HCT116 (cell line): ENCODE results near the gene FOSB. TPM values are rescaled to one million over a fixed set of nuclear protein-coding genes. Genes with fewer than 3 reads are reported as not detected.
A peak's percentile ranks its signal among the peaks of the same experiment; 100 is the strongest.

Source experiments
- ATAC-seq: fragments of 200-7000 bp; cut with Tn5 transposase; 2 replicates; pipeline ENCODE4 v1.9.1; 2020; ENCODE audit warnings: mild to moderate bottlenecking, moderate library complexity
- BruUV-seq: library from RNA; stranded (reverse); fragments of 400-500 nt; replicated peaks from 2 replicates; lab custom pipeline; 2021; lab: Mats Ljungman, UMichigan
- CTCF ChIA-PET: fragments of 300-600 bp; sonication (Branson Sonifier 250); formaldehyde crosslinking; loops from one replicate; lab custom pipeline; 2021; ENCODE audit warnings: antibody characterized with exemption; lab: Charles Lee
- POLR2A ChIA-PET: fragments of 300-600, 350-600 bp; sonication (Branson Sonifier 250); formaldehyde crosslinking; loops from one replicate; lab custom pipeline; 2021; ENCODE audit warnings: antibody characterized with exemption; lab: Charles Lee
- RAD21 ChIA-PET, 2 experiments: fragments of 300-600 bp; sonication (Branson Sonifier 250); formaldehyde crosslinking; loops; one replicate each; lab custom pipeline; 2023; ENCODE audit warnings: low total read pairs in 2 of 2; ENCODE audit not compliant: uncharacterized antibody in 2 of 2, unreplicated experiment in 2 of 2, low non-redundant PET in 1 of 2; lab: Charles Lee
- DNase-seq: peaks from one replicate; pipeline ENCODE4 v3.0.0-alpha.2; 2010; ENCODE audit warnings: low read depth, low spot score
- H2AFZ ChIP-seq: fragments of 200-600 bp; shearing (Covaris generic), sonication (generic); 2 replicates; pipeline ENCODE4 v1.6.1; 2017; ENCODE audit warnings: low read depth, mixed run types, mixed read lengths, antibody characterized with exemption, low read length; ENCODE audit not compliant: poor library complexity, severe bottlenecking
- H3K27ac ChIP-seq: 2 replicates; pipeline ENCODE4 v1.5.1; 2012; ENCODE audit warnings: low read depth, low read length
- H3K27me3 ChIP-seq: fragments of 200-600 bp; sonication (generic); 2 replicates; pipeline ENCODE4 v1.6.1; 2016; ENCODE audit warnings: mixed run types, low read length, mixed read lengths; ENCODE audit not compliant: insufficient read depth
- H3K36me3 ChIP-seq, 2 experiments: fragments of 200-500 bp in 1 of 2; fragments of 200-600 bp in 1 of 2; sonication (Bioruptor generic) in 1 of 2; sonication (generic) in 1 of 2; 2 replicates each; pipeline versions ENCODE4 v1.5.1 to v1.6.1; 2014 to 2016; ENCODE audit warnings: low read length in 2 of 2, inconsistent platforms in 1 of 2, mixed read lengths in 1 of 2, mixed run types in 1 of 2; ENCODE audit not compliant: insufficient read depth in 2 of 2, control insufficient read depth in 1 of 2
- H3K4me1 ChIP-seq, 2 experiments: fragments of 200-600 bp in 1 of 2; sonication (generic) in 1 of 2; 2 replicates each; pipeline versions ENCODE4 v1.5.1 to v1.6.1; 2012 to 2017; ENCODE audit warnings: low read length in 2 of 2, inconsistent platforms in 1 of 2, mild to moderate bottlenecking in 1 of 2, mixed read lengths in 1 of 2, mixed run types in 1 of 2, moderate library complexity in 1 of 2; ENCODE audit not compliant: insufficient read depth in 2 of 2, control insufficient read depth in 1 of 2
- H3K4me2 ChIP-seq: fragments of 200-600 bp; sonication (generic); 2 replicates; pipeline ENCODE4 v1.6.1; 2017; ENCODE audit warnings: mixed run types, low read length, mixed read lengths
- H3K4me3 ChIP-seq, 2 experiments: fragments of 200-600 bp in 1 of 2; sonication (generic) in 1 of 2; replicated peaks in 1 of 2; 2 replicates each; pipeline ENCODE4 v1.5.1; 2011 to 2016; ENCODE audit warnings: low read length in 2 of 2, control low read depth in 1 of 2, low read depth in 1 of 2, mild to moderate bottlenecking in 1 of 2, mixed read lengths in 1 of 2, mixed run types in 1 of 2
- H3K79me2 ChIP-seq: fragments of 200-600 bp; sonication (generic); 2 replicates; pipeline ENCODE4 v1.6.1; 2017; ENCODE audit warnings: mild to moderate bottlenecking, mixed run types, low read length, moderate library complexity, mixed read lengths; ENCODE audit not compliant: insufficient read depth
- H3K9ac ChIP-seq: fragments of 200-600 bp; sonication (generic); 2 replicates; pipeline ENCODE4 v1.6.1; 2016; ENCODE audit warnings: low read length, mixed read lengths
- H3K9me2 ChIP-seq: fragments of 200-600 bp; sonication (generic), shearing (Covaris generic); 2 replicates; pipeline ENCODE4 v1.6.1; 2017; ENCODE audit warnings: mixed run types, mild to moderate bottlenecking, moderate library complexity; ENCODE audit not compliant: insufficient read depth
- H3K9me3 ChIP-seq, 2 experiments: fragments of 200-500 bp in 1 of 2; fragments of 200-600 bp in 1 of 2; sonication (Bioruptor generic) in 1 of 2; sonication (generic) in 1 of 2; 2 replicates each; pipeline ENCODE4 v1.6.1; 2014 to 2017; ENCODE audit warnings: low read length in 2 of 2, mixed read lengths in 2 of 2, inconsistent platforms in 1 of 2, low read depth in 1 of 2, mild to moderate bottlenecking in 1 of 2, mixed run types in 1 of 2, moderate library complexity in 1 of 2; ENCODE audit not compliant: control insufficient read depth in 1 of 2, insufficient read depth in 1 of 2
- H4K20me1 ChIP-seq: fragments of 200-600 bp; sonication (generic), shearing (Covaris generic); 2 replicates; pipeline ENCODE4 v1.6.1; 2017; ENCODE audit warnings: mixed run types, mild to moderate bottlenecking, moderate library complexity; ENCODE audit not compliant: insufficient read depth
- CBX3 ChIP-seq: IDR thresholded peaks from 2 replicates; pipeline ENCODE4 v1.6.1; 2012; ENCODE audit warnings: low read depth
- CEBPB ChIP-seq: IDR thresholded peaks from 2 replicates; pipeline ENCODE4 v1.6.1; 2012; ENCODE audit warnings: low read depth
- EGR1 ChIP-seq: IDR thresholded peaks from 2 replicates; pipeline ENCODE4 v1.6.1; 2012; ENCODE audit warnings: low read depth
- POLR2A ChIP-seq: IDR thresholded peaks from 2 replicates; pipeline ENCODE4 v1.7.0; 2011; ENCODE audit warnings: borderline replicate concordance; ENCODE audit not compliant: insufficient read depth, insufficient read length; ENCODE audit errors: extremely low read depth
- POLR2AphosphoS5 ChIP-seq: IDR thresholded peaks from 2 replicates; pipeline ENCODE4 v1.6.1; 2011; ENCODE audit warnings: mild to moderate bottlenecking, low read depth, low read length, moderate library complexity
- SP1 ChIP-seq: IDR thresholded peaks from 2 replicates; pipeline ENCODE4 v1.6.1; 2012; ENCODE audit warnings: low read depth
- TCF7L2 ChIP-seq: IDR thresholded peaks from 2 replicates; pipeline ENCODE4 v1.7.0; 2011; ENCODE audit warnings: borderline replicate concordance, inconsistent platforms; ENCODE audit not compliant: insufficient read depth, insufficient read length; ENCODE audit errors: extremely low read depth
- ZFX ChIP-seq: fragments of 450-650 bp; IDR thresholded peaks from 2 replicates; pipeline ENCODE4 v1.6.1; 2017
- intact Hi-C: fragments of 100-400 bp; cut with micrococcal nuclease; formaldehyde crosslinking; loops from 2 replicates; pipeline ENCODE4 v1.10.0; 2022
- total RNA-seq: library from RNA; stranded (reverse); gene quantifications from one replicate; pipeline ENCODE4 v1.2.1, GENCODE V29; 2021; ENCODE audit not compliant: unreplicated experiment
- TF ChIP-seq, protein P1 (sequence below): IDR thresholded peaks from 2 replicates; pipeline ENCODE4 v1.6.1; 2012
- TF ChIP-seq, protein P2 (sequence below): IDR thresholded peaks from 2 replicates; pipeline ENCODE4 v1.6.1; 2011; ENCODE audit warnings: mild to moderate bottlenecking, low read length, moderate library complexity; ENCODE audit not compliant: insufficient replicate concordance; ENCODE audit errors: extremely low read depth

FOSB gene
- total RNA-seq, 1 experiment from 2014 or later: 12.6 TPM

DNA sequence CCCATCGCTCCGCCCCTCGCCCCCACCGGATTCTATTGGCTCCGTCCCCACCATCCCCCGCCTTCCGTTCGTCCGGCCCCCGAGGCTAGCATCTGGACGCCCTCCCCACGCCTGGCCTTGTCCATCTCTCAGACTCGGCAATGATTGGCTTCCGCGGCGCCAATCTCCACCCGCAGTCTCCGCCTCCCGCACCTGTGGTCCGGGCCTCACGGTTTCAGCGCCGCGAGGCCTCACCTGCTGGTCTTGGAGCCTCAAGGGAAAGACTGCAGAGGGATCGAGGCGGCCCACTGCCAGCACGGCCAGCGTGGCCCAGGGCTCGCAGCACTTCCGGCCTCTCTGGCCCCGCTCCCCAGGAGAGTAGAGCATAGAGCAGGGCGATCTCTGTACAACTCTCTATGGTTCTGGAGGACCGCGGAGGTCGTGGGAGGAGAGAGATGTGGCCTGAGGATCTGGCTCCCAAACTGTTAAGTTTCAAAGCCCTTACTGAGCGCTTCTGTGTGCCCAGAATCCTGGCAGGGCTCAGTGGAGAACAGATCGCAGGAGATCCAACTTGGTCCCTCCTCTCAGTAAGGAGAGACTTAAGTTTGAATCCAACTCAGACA lies 44.1 kb upstream of the FOSB start, which contains the start of gene ERCC1:
ERCC1 (minus strand) TSS at position 329 of the 602 bp plus-strand sequence. CDS start 543 bp downstream, outside the sequence.
- BruUV-seq: no TSS peak
- intact Hi-C loops: loop anchor here (1.0 kb wide), 2 partner anchors 17 to 219 kb away; partner anchors contain the start of gene POLR1G

More for the DNA sequence above, 44.1 kb upstream of the FOSB start, which contains the start of gene ERCC1:
- peak within 1 kb of the TSS; percentile 100 for H3K4me2 ChIP-seq
- no peaks in the 10 kb centered on the region for H4K20me1 ChIP-seq
- H3K4me3 ChIP-seq: peak within 1 kb of the TSS; percentile 93 to 96
- peak within 1 kb of the TSS; percentile 87 for H3K9ac ChIP-seq
- H3K9me2 ChIP-seq: no peaks in the 10 kb centered on the region
- H2AFZ ChIP-seq: no peak within 1 kb of the TSS
- peak within 1 kb of the TSS; percentile 99 for H3K27ac ChIP-seq
- peaks cover 32% of the 10 kb centered on the region for H3K79me2 ChIP-seq
- TF ChIP-seq POLR2A (peak; percentile 84), CEBPB (no peak), SP1 (peak; percentile 84), ZFX (peak; percentile 73; the same call in 1 of the 2 replicates), TCF7L2 (peak; percentile 8), CBX3 (no peak), EGR1 (peak; percentile 68), POLR2AphosphoS5 (peak; percentile 66; the same call in 1 of the 2 replicates)
- TF ChIP-seq, protein P1, sequence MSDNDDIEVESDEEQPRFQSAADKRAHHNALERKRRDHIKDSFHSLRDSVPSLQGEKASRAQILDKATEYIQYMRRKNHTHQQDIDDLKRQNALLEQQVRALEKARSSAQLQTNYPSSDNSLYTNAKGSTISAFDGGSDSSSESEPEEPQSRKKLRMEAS: peak; percentile 90
- TF ChIP-seq, protein P2, sequence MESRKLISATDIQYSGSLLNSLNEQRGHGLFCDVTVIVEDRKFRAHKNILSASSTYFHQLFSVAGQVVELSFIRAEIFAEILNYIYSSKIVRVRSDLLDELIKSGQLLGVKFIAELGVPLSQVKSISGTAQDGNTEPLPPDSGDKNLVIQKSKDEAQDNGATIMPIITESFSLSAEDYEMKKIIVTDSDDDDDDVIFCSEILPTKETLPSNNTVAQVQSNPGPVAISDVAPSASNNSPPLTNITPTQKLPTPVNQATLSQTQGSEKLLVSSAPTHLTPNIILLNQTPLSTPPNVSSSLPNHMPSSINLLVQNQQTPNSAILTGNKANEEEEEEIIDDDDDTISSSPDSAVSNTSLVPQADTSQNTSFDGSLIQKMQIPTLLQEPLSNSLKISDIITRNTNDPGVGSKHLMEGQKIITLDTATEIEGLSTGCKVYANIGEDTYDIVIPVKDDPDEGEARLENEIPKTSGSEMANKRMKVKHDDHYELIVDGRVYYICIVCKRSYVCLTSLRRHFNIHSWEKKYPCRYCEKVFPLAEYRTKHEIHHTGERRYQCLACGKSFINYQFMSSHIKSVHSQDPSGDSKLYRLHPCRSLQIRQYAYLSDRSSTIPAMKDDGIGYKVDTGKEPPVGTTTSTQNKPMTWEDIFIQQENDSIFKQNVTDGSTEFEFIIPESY: peak; percentile 43
- H3K27me3 ChIP-seq: no peaks in the 10 kb centered on the region
- DNase-seq (peak; percentile 96), ATAC-seq (peak; percentile 82)
- H3K36me3 ChIP-seq: peaks cover 2 to 14% of the 10 kb centered on the region in 2 experiments; a peak in 3 of 4 replicates
- ChIA-PET CTCF (interaction anchor here (1.3 to 3.7 kb wide), 4 partner anchors 16 to 62 kb away, joined by 3 to 24 read pairs (median 8); no protein-coding TSS in a partner anchor), RAD21 (no interaction called here), POLR2A (interaction anchor here (0.9 to 1.9 kb wide), 8 partner anchors 9 to 61 kb away, joined by 3 to 16 read pairs (median 7); partner anchors contain the start of genes FOSB and PPP1R13L)
- no peaks in the 10 kb centered on the region for H3K9me3 ChIP-seq
- H3K4me1 ChIP-seq: peaks cover 38 to 77% of the 10 kb centered on the region in 2 experiments
